ENCODE measurements around the gene KANK2. TPM values are rescaled to one million over a fixed set of nuclear protein-coding genes. Genes with fewer than 3 reads are reported as not detected.

Gene KANK2
- total and polyA plus RNA-seq, 10 of the 15 experiments (the other 5 are each of a cell fraction or from before 2014, with no cell fraction given) = 4.9 to 33.0 (median 21.0) TPM

DNA sequence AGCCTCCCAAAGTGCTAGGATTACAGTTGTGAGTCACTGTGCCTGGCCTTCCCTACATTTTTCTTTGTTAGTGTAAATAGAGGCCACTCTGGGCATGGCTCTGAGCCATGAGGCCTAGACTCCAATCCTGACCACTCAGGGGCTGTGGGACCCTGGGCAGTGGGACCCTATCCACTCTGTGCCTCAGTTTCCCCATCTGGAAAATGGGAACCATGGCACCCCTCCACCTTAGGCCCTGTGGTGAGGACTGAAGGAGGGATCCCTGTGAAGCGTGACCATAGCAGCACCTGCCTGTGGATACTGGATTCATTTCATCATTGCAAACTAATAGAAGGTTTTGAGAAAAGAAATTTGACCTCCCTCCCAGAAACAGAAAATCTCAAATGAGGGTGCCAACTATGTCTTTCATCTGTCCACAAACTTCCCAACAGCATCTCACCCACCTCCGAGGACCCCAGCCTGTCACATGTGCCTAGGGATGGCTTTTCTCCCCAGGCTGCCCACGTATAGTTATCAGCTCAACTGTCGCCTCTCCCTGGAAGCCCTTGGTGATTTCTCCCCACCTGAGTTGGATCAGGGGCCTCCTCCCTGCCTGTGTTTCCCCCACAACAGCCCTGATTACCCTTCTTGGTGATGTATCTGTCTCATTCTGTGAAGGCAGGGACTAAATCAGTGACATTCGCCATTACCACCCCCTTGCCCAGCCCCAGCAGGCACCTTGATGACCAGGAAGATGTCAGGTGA lies 47.7 kb upstream of the KANK2 start (continued):
- no peak for TF ChIP-seq BACH1 (IDR thresholded peaks at IDR 0.05; ENCODE audit: borderline replicate concordance)

DNA sequence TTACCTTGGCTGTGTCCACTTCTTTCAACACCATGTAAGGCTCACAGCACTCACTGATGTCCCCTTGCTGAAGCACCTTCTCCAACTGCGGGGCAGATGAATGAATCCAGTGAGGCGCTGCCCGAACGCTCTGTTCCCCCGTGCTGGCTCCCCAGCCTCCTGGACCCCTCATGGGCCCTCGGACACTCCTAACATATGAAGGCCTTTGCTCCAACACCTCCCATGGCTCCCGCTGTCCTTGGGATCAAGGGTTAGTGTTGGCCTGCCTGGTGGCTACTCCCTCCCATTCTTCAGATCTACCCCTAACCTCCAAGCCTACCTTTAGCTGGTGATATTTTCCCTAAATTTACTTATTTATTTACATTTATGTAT lies 46.4 kb upstream of the KANK2 start:
- Histone ChIP-seq H4K20me1 (ENCODE audit: control insufficient read depth, insufficient read depth) (no peaks in the 10 kb centered on the region), H3K27ac (ENCODE audit: control insufficient read depth, insufficient read depth) (no peak overlapping the region), H3K27me3 (replicated peaks in 1 of 2; ENCODE audit: control insufficient read depth in 2 of 2, insufficient read depth in 2 of 2, low read length in 1 of 2) (no peaks in the 10 kb centered on the region), H2AFZ (ENCODE audit: control insufficient read depth, low read depth, low read length) (no peak overlapping the region), H3K4me3 (no peak overlapping the region), H3K9ac (ENCODE audit: control insufficient read depth, insufficient read depth, low read length) (no peak overlapping the region), H3K4me2 (ENCODE audit: control insufficient read depth, insufficient read depth) (peak overlapping the region; percentile 55; the same call in 1 of the 2 replicates), H3K79me2 (ENCODE audit: control insufficient read depth, insufficient read depth, low read length) (no peaks in the 10 kb centered on the region), H3K36me3 (ENCODE audit: control insufficient read depth in 2 of 2, insufficient read depth in 2 of 2, low read length in 1 of 2) (no peaks in the 10 kb centered on the region; a peak in 2 of 4 replicates), H3K9me3 (replicated peaks; ENCODE audit: control insufficient read depth, insufficient read depth, low read length) (no peaks in the 10 kb centered on the region), H3K4me1 (ENCODE audit: control insufficient read depth, insufficient read depth, low read length) (no peaks in the 10 kb centered on the region)
- ChIA-PET RAD21 (ENCODE audit: unreplicated experiment) (interaction anchor here (0.7 to 1.5 kb wide), 4 partner anchors 17 to 239 kb away, joined by 3 to 5 read pairs (median 3); partner anchors contain the start of gene ODAD3), CTCF (interaction anchor here (0.5 to 2.8 kb wide), 9 partner anchors 10 to 239 kb away, joined by 3 to 14 read pairs (median 3); no protein-coding TSS in a partner anchor), POLR2A (interaction anchor here (0.7 kb wide), 1 partner anchor 512 kb away, joined by 4 read pairs; no protein-coding TSS in a partner anchor), SMC1A (ENCODE audit: uncharacterized antibody, unreplicated experiment) (no interaction called here)
- FAIRE-seq (no peak), ATAC-seq (no peak; the same call in 2 of the 3 replicates), DNase-seq (ENCODE audit: low read depth, low spot score) (no peak)
- in situ Hi-C loops (cut with MboI) (no loop called here), intact Hi-C loops (cut with micrococcal nuclease; ENCODE audit: unreplicated experiment) (no loop called here)
- WGBS (ENCODE audit: insufficient coverage, insufficient replicate concordance, low lambda C conversion rate, missing lambda C conversion rate) = 84% methylated on average over 7 of the region's 7 CpGs
- BruUV-seq (replicated peaks) = no TSS peak
- TF ChIP-seq NRF1 (conservative IDR thresholded peaks at IDR 0.05; ENCODE audit: low read depth, low read length) (no peak), SMAD5 (IDR thresholded peaks at IDR 0.05; ENCODE audit: low read depth) (no peak), IRF4 (IDR thresholded peaks at IDR 0.05; ENCODE audit: low read depth, low read length) (no peak), CBX3 (IDR thresholded peaks at IDR 0.05; ENCODE audit: borderline replicate concordance, low read depth) (no peak), BMI1 (IDR thresholded peaks at IDR 0.05; ENCODE audit: borderline replicate concordance) (no peak), NFXL1 (IDR thresholded peaks at IDR 0.05; ENCODE audit: borderline replicate concordance) (no peak), MYC (IDR thresholded peaks at IDR 0.05; ENCODE audit: insufficient read depth, insufficient read length, insufficient replicate concordance, low read length, severe bottlenecking) (no peak)
- TF ChIP-seq, protein P1, sequence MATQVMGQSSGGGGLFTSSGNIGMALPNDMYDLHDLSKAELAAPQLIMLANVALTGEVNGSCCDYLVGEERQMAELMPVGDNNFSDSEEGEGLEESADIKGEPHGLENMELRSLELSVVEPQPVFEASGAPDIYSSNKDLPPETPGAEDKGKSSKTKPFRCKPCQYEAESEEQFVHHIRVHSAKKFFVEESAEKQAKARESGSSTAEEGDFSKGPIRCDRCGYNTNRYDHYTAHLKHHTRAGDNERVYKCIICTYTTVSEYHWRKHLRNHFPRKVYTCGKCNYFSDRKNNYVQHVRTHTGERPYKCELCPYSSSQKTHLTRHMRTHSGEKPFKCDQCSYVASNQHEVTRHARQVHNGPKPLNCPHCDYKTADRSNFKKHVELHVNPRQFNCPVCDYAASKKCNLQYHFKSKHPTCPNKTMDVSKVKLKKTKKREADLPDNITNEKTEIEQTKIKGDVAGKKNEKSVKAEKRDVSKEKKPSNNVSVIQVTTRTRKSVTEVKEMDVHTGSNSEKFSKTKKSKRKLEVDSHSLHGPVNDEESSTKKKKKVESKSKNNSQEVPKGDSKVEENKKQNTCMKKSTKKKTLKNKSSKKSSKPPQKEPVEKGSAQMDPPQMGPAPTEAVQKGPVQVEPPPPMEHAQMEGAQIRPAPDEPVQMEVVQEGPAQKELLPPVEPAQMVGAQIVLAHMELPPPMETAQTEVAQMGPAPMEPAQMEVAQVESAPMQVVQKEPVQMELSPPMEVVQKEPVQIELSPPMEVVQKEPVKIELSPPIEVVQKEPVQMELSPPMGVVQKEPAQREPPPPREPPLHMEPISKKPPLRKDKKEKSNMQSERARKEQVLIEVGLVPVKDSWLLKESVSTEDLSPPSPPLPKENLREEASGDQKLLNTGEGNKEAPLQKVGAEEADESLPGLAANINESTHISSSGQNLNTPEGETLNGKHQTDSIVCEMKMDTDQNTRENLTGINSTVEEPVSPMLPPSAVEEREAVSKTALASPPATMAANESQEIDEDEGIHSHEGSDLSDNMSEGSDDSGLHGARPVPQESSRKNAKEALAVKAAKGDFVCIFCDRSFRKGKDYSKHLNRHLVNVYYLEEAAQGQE (IDR thresholded peaks at IDR 0.05; ENCODE audit: low read depth, low read length) = no peak
- TF ChIP-seq, protein P2, sequence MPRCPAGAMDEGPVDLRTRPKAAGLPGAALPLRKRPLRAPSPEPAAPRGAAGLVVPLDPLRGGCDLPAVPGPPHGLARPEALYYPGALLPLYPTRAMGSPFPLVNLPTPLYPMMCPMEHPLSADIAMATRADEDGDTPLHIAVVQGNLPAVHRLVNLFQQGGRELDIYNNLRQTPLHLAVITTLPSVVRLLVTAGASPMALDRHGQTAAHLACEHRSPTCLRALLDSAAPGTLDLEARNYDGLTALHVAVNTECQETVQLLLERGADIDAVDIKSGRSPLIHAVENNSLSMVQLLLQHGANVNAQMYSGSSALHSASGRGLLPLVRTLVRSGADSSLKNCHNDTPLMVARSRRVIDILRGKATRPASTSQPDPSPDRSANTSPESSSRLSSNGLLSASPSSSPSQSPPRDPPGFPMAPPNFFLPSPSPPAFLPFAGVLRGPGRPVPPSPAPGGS (IDR thresholded peaks at IDR 0.05; ENCODE audit: borderline replicate concordance, insufficient read depth, low read depth, low read length, poor library complexity, severe bottlenecking) = no peak
- TF ChIP-seq, protein P3, sequence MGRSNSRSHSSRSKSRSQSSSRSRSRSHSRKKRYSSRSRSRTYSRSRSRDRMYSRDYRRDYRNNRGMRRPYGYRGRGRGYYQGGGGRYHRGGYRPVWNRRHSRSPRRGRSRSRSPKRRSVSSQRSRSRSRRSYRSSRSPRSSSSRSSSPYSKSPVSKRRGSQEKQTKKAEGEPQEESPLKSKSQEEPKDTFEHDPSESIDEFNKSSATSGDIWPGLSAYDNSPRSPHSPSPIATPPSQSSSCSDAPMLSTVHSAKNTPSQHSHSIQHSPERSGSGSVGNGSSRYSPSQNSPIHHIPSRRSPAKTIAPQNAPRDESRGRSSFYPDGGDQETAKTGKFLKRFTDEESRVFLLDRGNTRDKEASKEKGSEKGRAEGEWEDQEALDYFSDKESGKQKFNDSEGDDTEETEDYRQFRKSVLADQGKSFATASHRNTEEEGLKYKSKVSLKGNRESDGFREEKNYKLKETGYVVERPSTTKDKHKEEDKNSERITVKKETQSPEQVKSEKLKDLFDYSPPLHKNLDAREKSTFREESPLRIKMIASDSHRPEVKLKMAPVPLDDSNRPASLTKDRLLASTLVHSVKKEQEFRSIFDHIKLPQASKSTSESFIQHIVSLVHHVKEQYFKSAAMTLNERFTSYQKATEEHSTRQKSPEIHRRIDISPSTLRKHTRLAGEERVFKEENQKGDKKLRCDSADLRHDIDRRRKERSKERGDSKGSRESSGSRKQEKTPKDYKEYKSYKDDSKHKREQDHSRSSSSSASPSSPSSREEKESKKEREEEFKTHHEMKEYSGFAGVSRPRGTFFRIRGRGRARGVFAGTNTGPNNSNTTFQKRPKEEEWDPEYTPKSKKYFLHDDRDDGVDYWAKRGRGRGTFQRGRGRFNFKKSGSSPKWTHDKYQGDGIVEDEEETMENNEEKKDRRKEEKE (IDR thresholded peaks at IDR 0.05) = no peak

Measured in GM12878 (cell line).